Breast epithelium (tissue), 3 donors: ENCODE measurements around the gene DEDD2.

Experiments used
- POLR2A ChIP-seq: fragments of 450-650 bp; IDR thresholded peaks from one replicate; pipeline ENCODE4 v1.6.1; 2016; ENCODE audit warnings: antibody characterized with exemption, mild to moderate bottlenecking, moderate library complexity
- POLR2AphosphoS5 ChIP-seq, 3 donors: sonication (generic); formaldehyde crosslinking; IDR thresholded peaks; one replicate each; pipeline ENCODE4 v1.6.1; 2017; ENCODE audit warnings: antibody characterized with exemption in 3 of 3
- TF ChIP-seq, protein P1 (sequence below), 3 donors: fragments of 450-650 bp; IDR thresholded peaks; one replicate each; pipeline ENCODE4 v1.5.1; 2016 to 2017; ENCODE audit warnings: antibody characterized with exemption in 3 of 3, mild to moderate bottlenecking in 3 of 3, moderate library complexity in 3 of 3

DNA sequence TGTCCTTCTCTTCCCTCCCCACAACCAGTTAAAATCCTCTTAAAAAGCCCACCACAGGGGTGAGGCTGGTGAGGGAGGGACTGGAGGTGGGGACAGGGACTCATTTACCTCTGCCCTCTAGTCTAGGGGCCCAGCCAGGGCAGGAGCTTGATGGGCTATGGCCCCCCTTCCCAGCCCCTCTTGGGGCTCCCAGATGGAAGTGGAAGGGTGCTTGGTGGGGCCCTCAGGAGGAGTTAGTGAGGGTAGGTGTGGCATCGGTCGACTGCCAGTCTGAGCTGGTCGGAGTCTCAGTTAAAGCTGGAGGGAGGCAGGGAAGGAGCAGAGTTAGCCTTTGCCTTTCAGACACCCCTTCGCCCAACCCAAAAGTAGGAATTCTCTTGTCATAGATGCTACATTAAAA is 13.1 kb upstream of the DEDD2 start:
- no peak for TF ChIP-seq POLR2A
- TF ChIP-seq POLR2AphosphoS5 (IDR thresholded peaks at IDR 0.05): no peak
- TF ChIP-seq, protein P1, sequence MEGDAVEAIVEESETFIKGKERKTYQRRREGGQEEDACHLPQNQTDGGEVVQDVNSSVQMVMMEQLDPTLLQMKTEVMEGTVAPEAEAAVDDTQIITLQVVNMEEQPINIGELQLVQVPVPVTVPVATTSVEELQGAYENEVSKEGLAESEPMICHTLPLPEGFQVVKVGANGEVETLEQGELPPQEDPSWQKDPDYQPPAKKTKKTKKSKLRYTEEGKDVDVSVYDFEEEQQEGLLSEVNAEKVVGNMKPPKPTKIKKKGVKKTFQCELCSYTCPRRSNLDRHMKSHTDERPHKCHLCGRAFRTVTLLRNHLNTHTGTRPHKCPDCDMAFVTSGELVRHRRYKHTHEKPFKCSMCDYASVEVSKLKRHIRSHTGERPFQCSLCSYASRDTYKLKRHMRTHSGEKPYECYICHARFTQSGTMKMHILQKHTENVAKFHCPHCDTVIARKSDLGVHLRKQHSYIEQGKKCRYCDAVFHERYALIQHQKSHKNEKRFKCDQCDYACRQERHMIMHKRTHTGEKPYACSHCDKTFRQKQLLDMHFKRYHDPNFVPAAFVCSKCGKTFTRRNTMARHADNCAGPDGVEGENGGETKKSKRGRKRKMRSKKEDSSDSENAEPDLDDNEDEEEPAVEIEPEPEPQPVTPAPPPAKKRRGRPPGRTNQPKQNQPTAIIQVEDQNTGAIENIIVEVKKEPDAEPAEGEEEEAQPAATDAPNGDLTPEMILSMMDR (IDR thresholded peaks at IDR 0.05): no peak
